Measurements from ENCODE around the gene SRPRA.

Gene SRPRA

GRCh38 chr11:126225295-126225665, 43.4 kb downstream of the SRPRA start:
- ATAC-seq (ENCODE audit: insufficient read depth, low read depth): no peak
- 0 out of 2 replicates have a peak, but pooled peaks cover 4% of the 10 kb centered on the region for H4K20me1 ChIP-seq (ENCODE audit: insufficient read depth, low read length)
- H3K79me2 ChIP-seq (ENCODE audit: insufficient read depth, low read length): peaks cover 65% of the 10 kb centered on the region

GRCh38 chr11:126224647-126225294, 43.9 kb downstream of the SRPRA start:
- no peak overlapping the region for H2AFZ ChIP-seq (ENCODE audit: low read depth, low read length)
- H3K36me3 ChIP-seq (ENCODE audit: insufficient read depth, low read length): 0 out of 2 replicates have a peak, but pooled peaks cover 4% of the 10 kb centered on the region
- peaks cover 11% of the 10 kb centered on the region for H3K9me3 ChIP-seq (ENCODE audit: insufficient read depth, low read length, severe bottlenecking)
- 0 out of 2 replicates have a peak, but pooled peaks cover 2% of the 10 kb centered on the region for H3K4me1 ChIP-seq (ENCODE audit: insufficient read depth, low read length)
- no peak for TF ChIP-seq CTCF (IDR thresholded peaks at IDR 0.05; ENCODE audit: borderline replicate concordance, extremely low read depth, low read length, poor library complexity, severe bottlenecking)
- TF ChIP-seq EZH2 (IDR thresholded peaks at IDR 0.05; ENCODE audit: borderline replicate concordance, low read depth, low read length, severe bottlenecking): no peak
- H3K27me3 ChIP-seq (ENCODE audit: insufficient read depth, low read length, poor library complexity): no peaks in the 10 kb centered on the region
- H4K20me1 ChIP-seq (ENCODE audit: insufficient read depth, low read length): 0 out of 2 replicates have a peak, but pooled peaks cover 4% of the 10 kb centered on the region
- DNase-seq (no peak), ATAC-seq (ENCODE audit: insufficient read depth, low read depth) (no peak)
- H3K4me3 ChIP-seq (ENCODE audit: low read depth in 1 of 2, low read length in 2 of 2): no peak overlapping the region
- H3K4me2 ChIP-seq (ENCODE audit: insufficient read depth, low read length): no peak overlapping the region
- no peak overlapping the region for H3K27ac ChIP-seq (ENCODE audit: low read length)
- no peak overlapping the region for H3K9ac ChIP-seq (ENCODE audit: low read depth, low read length)
- H3K79me2 ChIP-seq (ENCODE audit: insufficient read depth, low read length): peaks cover 70% of the 10 kb centered on the region

More at GRCh38 chr11:126225295-126225665, 43.4 kb downstream of the SRPRA start:
- Histone ChIP-seq H2AFZ (ENCODE audit: low read depth, low read length) (no peak overlapping the region), H3K27me3 (ENCODE audit: insufficient read depth, low read length, poor library complexity) (no peaks in the 10 kb centered on the region), H3K4me1 (ENCODE audit: insufficient read depth, low read length) (0 out of 2 replicates have a peak, but pooled peaks cover 3% of the 10 kb centered on the region), H3K4me2 (ENCODE audit: insufficient read depth, low read length) (no peak overlapping the region), H3K9me3 (ENCODE audit: insufficient read depth, low read length, severe bottlenecking) (peaks cover 11% of the 10 kb centered on the region), H3K9ac (ENCODE audit: low read depth, low read length) (no peak overlapping the region), H3K36me3 (ENCODE audit: insufficient read depth, low read length) (0 out of 2 replicates have a peak, but pooled peaks cover 9% of the 10 kb centered on the region), H3K27ac (ENCODE audit: low read length) (no peak overlapping the region), H3K4me3 (ENCODE audit: low read depth in 1 of 2, low read length in 2 of 2) (no peak overlapping the region)
- no peak for TF ChIP-seq EZH2 (IDR thresholded peaks at IDR 0.05; ENCODE audit: borderline replicate concordance, low read depth, low read length, severe bottlenecking)
- TF ChIP-seq CTCF (IDR thresholded peaks at IDR 0.05; ENCODE audit: borderline replicate concordance, extremely low read depth, low read length, poor library complexity, severe bottlenecking): no peak
- no peak for DNase-seq

GRCh38 chr11:126219547-126219946, 49.1 kb downstream of the SRPRA start:
- ATAC-seq (ENCODE audit: insufficient read depth, low read depth) (no peak), DNase-seq (no peak)
- no peak for TF ChIP-seq CTCF (IDR thresholded peaks at IDR 0.05; ENCODE audit: borderline replicate concordance, extremely low read depth, low read length, poor library complexity, severe bottlenecking)
- no peak for TF ChIP-seq EZH2 (IDR thresholded peaks at IDR 0.05; ENCODE audit: borderline replicate concordance, low read depth, low read length, severe bottlenecking)
- Histone ChIP-seq H3K79me2 (ENCODE audit: insufficient read depth, low read length) (peaks cover 89% of the 10 kb centered on the region), H3K27ac (ENCODE audit: low read length) (no peak overlapping the region), H3K9ac (ENCODE audit: low read depth, low read length) (no peak overlapping the region), H3K36me3 (ENCODE audit: insufficient read depth, low read length) (no peaks in the 10 kb centered on the region), H3K27me3 (ENCODE audit: insufficient read depth, low read length, poor library complexity) (no peaks in the 10 kb centered on the region), H3K4me1 (ENCODE audit: insufficient read depth, low read length) (no peaks in the 10 kb centered on the region), H3K4me2 (ENCODE audit: insufficient read depth, low read length) (no peak overlapping the region), H3K4me3 (ENCODE audit: low read depth in 1 of 2, low read length in 2 of 2) (no peak overlapping the region), H2AFZ (ENCODE audit: low read depth, low read length) (no peak overlapping the region), H3K9me3 (ENCODE audit: insufficient read depth, low read length, severe bottlenecking) (peaks cover under 1% of the 10 kb centered on the region), H4K20me1 (ENCODE audit: insufficient read depth, low read length) (peaks cover 4% of the 10 kb centered on the region; the same call in 1 of the 2 replicates)

All from DND-41 (cell line).